Right kidney (tissue), 9 donors: Measurements from ENCODE around the gene MAN2B2.
A peak's percentile ranks its signal among the peaks of the same experiment; 100 is the strongest.

Experiments
- DNase-seq: peaks from one replicate; pipeline ENCODE4 v3.0.0-alpha.2; 2016
- long read RNA-seq, 8 donors: transcript quantifications; one replicate each; lab custom pipeline, GENCODE V29; 2026

MAN2B2 gene
- long read RNA-seq, donor 1, full-length matches to known transcripts: 1 of 1 reads
- long read RNA-seq, donor 1, partial matches to known transcripts: 0 of 1 reads
- long read RNA-seq, donor 1, other reads (novel, unspliced or antisense): 0 of 1 reads
- long read RNA-seq, donor 2, full-length matches to known transcripts: 2 of 2 reads
- long read RNA-seq, donor 2, partial matches to known transcripts: 0 of 2 reads
- long read RNA-seq, donor 2, other reads (novel, unspliced or antisense): 0 of 2 reads
- long read RNA-seq, donor 3, full-length matches to known transcripts: 1 of 9 reads
- long read RNA-seq, donor 3, partial matches to known transcripts: 0 of 9 reads
- long read RNA-seq, donor 3, other reads (novel, unspliced or antisense): 8 of 9 reads
- long read RNA-seq, donor 4, partial matches to known transcripts: 31 of 59 reads
- long read RNA-seq, donor 4, other reads (novel, unspliced or antisense): 28 of 59 reads
- long read RNA-seq, donor 5, full-length matches to known transcripts: 2 of 12 reads
- long read RNA-seq, donor 5, partial matches to known transcripts: 0 of 12 reads
- long read RNA-seq, donor 5, other reads (novel, unspliced or antisense): 10 of 12 reads
- long read RNA-seq, donor 6, partial matches to known transcripts: 55 of 122 reads
- long read RNA-seq, donor 6, other reads (novel, unspliced or antisense): 67 of 122 reads
- long read RNA-seq, donor 7, full-length matches to known transcripts: 1 of 75 reads
- long read RNA-seq, donor 7, partial matches to known transcripts: 63 of 75 reads
- long read RNA-seq, donor 7, other reads (novel, unspliced or antisense): 11 of 75 reads
- long read RNA-seq, donor 8, full-length matches to known transcripts: 1 of 6 reads
- long read RNA-seq, donor 8, partial matches to known transcripts: 0 of 6 reads
- long read RNA-seq, donor 8, other reads (novel, unspliced or antisense): 5 of 6 reads

- DNase-seq: peak; percentile 82
Measured at GRCh38 chr4:6574747-6575502, at the start of gene MAN2B2. TSS of gene MAN2B2 (plus strand) at chr4:6575189. CDS start at chr4:6575211, 22 bp downstream.

GRCh38 chr4:6525474-6525873 is 49.5 kb upstream of the MAN2B2 start:
- no peak for DNase-seq

- no peak for DNase-seq
Measured at GRCh38 chr4:6526156-6526555, 48.8 kb upstream of the MAN2B2 start.

GRCh38 chr4:6526671-6527091 is 48.3 kb upstream of the MAN2B2 start:
- DNase-seq: no peak

DNA sequence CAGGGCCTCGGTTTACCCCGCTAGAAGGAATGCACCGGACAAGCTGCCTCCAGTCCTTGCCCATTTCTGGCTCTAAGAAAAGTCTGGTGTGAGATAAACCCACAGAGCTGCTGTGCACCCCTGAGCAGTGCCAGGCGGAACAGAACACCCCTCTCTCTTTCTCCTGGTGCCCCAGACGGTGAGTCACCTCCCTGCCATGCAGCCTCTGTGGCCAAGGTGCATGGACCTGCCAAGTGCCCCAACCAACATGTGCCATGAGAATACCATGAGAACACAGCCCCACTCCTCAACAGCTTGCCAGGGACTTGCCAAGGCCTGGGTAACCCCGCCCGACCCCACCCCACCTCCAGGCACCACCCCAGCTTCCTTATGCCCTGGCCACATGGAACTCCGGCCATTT is 47.7 kb upstream of the MAN2B2 start:
- no peak for DNase-seq

GRCh38 chr4:6527683-6528595 is 47.0 kb upstream of the MAN2B2 start:
- DNase-seq: no peak

GRCh38 chr4:6529021-6529420 is 46.0 kb upstream of the MAN2B2 start:
- no peak for DNase-seq

- DNase-seq: no peak
Measured at GRCh38 chr4:6530301-6530700, 44.7 kb upstream of the MAN2B2 start.

GRCh38 chr4:6530964-6531363 is 44.0 kb upstream of the MAN2B2 start:
- no peak for DNase-seq

GRCh38 chr4:6532102-6532501 is 42.9 kb upstream of the MAN2B2 start:
- no peak for DNase-seq

- no peak for DNase-seq
Measured at GRCh38 chr4:6532658-6533057, 42.3 kb upstream of the MAN2B2 start.

- no peak for DNase-seq
Measured at GRCh38 chr4:6534050-6534449, 40.9 kb upstream of the MAN2B2 start.

GRCh38 chr4:6534618-6535328 is 40.2 kb upstream of the MAN2B2 start:
- DNase-seq: no peak

GRCh38 chr4:6535329-6535692 is 39.7 kb upstream of the MAN2B2 start:
- no peak for DNase-seq

DNA sequence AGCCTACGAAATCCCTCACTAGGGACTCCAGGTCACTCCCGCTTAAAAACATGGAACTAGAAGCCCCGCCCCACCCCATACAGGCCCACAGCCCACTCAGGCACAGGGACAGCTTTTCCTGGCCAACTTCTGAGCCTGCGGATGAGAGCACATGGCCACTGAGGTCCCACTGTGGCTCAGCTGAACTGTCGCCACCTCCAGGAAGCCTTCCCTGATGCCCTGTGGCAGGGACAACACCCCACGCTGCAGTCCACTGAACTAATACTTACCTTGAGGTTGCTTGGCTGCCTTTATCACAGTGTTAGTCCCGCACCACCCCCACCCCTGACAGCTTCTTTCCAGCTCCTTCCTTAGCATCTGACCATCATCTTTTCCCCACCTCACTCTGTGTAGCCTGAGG is 39.3 kb upstream of the MAN2B2 start:
- no peak for DNase-seq

- DNase-seq: no peak
Measured at GRCh38 chr4:6538111-6538510, 36.9 kb upstream of the MAN2B2 start.

GRCh38 chr4:6538575-6538974 is 36.4 kb upstream of the MAN2B2 start:
- DNase-seq: no peak

DNA sequence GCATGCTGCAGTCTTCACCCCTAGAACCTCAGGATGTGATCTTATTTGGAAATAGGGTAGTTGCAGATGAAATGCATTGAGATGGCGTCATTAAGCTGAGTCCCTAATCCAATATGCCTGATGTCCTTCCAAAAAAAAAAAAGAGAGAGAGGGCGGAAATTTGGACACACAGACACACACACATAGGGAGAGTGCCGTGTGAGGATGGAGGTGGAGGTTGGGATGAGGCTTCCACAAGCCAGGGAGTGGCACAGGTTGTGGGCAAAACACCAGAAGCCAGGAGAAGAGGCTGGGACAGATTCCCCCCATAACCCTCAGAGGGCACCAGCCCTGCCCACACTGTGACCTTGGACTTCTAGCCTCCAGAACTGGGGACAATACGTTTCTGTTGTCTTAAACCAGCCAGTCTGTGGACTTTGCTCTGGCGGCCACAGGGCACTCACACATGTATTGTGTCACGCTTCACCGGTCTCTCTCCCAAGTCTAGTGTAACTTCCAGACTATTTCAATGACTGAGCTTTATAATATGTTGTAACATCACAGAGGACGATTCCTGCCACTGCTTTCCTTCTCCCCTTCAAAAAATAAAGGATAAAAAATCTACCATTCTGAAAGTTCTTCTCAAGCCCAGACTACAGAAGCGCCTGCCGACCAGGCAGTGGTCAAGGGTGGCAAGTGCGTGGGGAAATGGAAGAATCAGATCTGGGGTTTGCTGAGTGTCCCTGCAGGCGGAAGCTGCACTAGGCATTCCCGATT is 35.8 kb upstream of the MAN2B2 start:
- DNase-seq: no peak

DNA sequence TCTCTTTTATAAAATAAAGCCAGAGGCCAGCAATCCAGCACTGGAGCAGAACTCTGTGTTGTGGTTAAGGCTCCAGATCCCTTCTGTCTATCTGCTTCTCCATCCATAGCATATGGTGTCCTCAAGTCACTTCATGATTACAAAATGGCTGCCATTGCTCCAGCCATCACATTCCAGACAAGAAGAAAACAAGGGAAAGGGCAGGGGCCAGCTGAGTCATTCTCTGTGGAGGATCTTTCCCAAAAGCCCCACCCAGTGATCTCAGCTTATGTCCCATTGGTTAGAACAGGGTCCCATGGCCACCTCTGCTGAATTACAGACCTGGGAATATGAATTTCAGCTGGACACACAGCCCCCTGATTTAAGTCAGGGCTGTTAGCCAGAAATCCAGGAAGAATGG is 34.1 kb upstream of the MAN2B2 start:
- DNase-seq: no peak

GRCh38 chr4:6541789-6542188 is 33.2 kb upstream of the MAN2B2 start:
- DNase-seq: no peak
